Natural killer cell (primary cell): ENCODE data around the gene PIGS. TPM values are rescaled to one million over a fixed set of nuclear protein-coding genes. Genes with fewer than 3 reads are reported as not detected.

Source experiments
- ATAC-seq, 3 donors: fragments of 150-1000 bp in 2 of 3; fragments of 200-7000 bp in 1 of 3; cut with Tn5 transposase; 1 replicate in 1 of 3; 2 replicates in 2 of 3; pipeline ENCODE4 v1.10.0; 2021; ENCODE audit warnings: mild to moderate bottlenecking in 2 of 3, moderate library complexity in 2 of 3
- DNase-seq, 2 donors: peaks; one replicate each; pipeline versions ENCODE4 v3.0.0 to v3.0.0-alpha.2; 2013 to 2021; ENCODE audit warnings: mixed read lengths in 1 of 2
- H3K27ac ChIP-seq: one replicate; pipeline ENCODE4 v1.5.1; 2013; ENCODE audit warnings: mild to moderate bottlenecking, low read length
- H3K27me3 ChIP-seq: one replicate; pipeline ENCODE4 v1.6.1; 2013; ENCODE audit warnings: low read length; ENCODE audit not compliant: control insufficient read depth, insufficient read depth
- H3K36me3 ChIP-seq: one replicate; pipeline ENCODE4 v1.6.1; 2013; ENCODE audit warnings: low read length; ENCODE audit not compliant: control insufficient read depth, insufficient read depth
- H3K4me1 ChIP-seq: one replicate; pipeline ENCODE4 v1.6.1; 2013; ENCODE audit warnings: low read length; ENCODE audit not compliant: control insufficient read depth, insufficient read depth
- H3K4me3 ChIP-seq: one replicate; pipeline ENCODE4 v1.5.1; 2013; ENCODE audit warnings: low read length
- H3K9me3 ChIP-seq: one replicate; pipeline ENCODE4 v1.6.1; 2013; ENCODE audit warnings: low read length; ENCODE audit not compliant: control insufficient read depth, insufficient read depth
- H3K27ac Mint-ChIP-seq, 2 donors: one replicate each; pipeline ENCODE4 v1.8.0; 2022; ENCODE audit warnings: mild to moderate bottlenecking in 2 of 2, mixed read lengths in 2 of 2, moderate library complexity in 1 of 2
- H3K27me3 Mint-ChIP-seq, 2 donors: one replicate each; pipeline ENCODE4 v1.8.0; 2022; ENCODE audit warnings: low read depth in 2 of 2, mixed read lengths in 2 of 2
- H3K36me3 Mint-ChIP-seq: one replicate; pipeline ENCODE4 v1.8.0; 2022; ENCODE audit warnings: mixed read lengths
- H3K4me1 Mint-ChIP-seq, 2 donors: one replicate each; pipeline ENCODE4 v1.8.0; 2022; ENCODE audit warnings: mixed read lengths in 2 of 2
- H3K4me3 Mint-ChIP-seq: one replicate; pipeline ENCODE4 v1.8.0; 2022; ENCODE audit warnings: mild to moderate bottlenecking, moderate library complexity, mixed read lengths
- H3K9me3 Mint-ChIP-seq, 2 donors: one replicate each; pipeline ENCODE4 v1.8.0; 2022; ENCODE audit warnings: mixed read lengths in 2 of 2
- WGBS: methylation state at CpG from one replicate; pipeline ENCODE4 v1.1.7; 2013; ENCODE audit warnings: missing lambda C conversion rate; ENCODE audit not compliant: insufficient coverage; 5-methylcytosine and 5-hydroxymethylcytosine counted together
- intact Hi-C: fragments of 100-400 bp; cut with micrococcal nuclease; formaldehyde crosslinking; loops from one replicate; pipeline ENCODE4 v1.14.2; 2022
- total RNA-seq, 4 donors: library from RNA; stranded (reverse); fragments of 120-200 nt in 1 of 4; gene quantifications; one replicate each; pipeline versions ENCODE4 v1.2.3 to v1.2.4, GENCODE V29; 2013 to 2022
- TF ChIP-seq, protein P1 (sequence below): fragments of 200-600 bp; IDR thresholded peaks from one replicate; pipeline ENCODE4 v1.8.0; 2022; ENCODE audit warnings: antibody characterized with exemption

Gene PIGS
- total RNA-seq, 3 donors from 2014 or later (not counting 1 experiment from before 2014, with no cell fraction given) = 88.3 to 95.3 (median 92.3) TPM

DNA sequence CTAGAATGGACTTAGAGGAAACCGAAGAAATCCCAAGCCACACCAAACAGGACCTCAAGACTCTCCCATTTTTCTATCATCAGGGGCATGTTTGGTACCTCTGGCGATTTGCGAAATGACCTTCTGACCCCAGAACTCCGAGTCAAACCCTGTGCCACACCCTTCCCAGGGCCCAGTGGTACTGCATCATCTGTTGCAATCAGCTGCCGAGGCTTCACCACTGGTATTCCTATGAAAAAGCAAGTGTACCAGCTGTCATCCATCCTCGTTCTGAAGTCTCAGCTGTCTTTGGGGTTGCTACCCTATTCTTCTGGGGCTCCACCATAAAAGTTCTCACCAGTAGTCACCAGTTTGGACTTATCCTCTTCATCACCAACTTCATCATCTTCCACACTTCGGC is 45.0 kb upstream of the PIGS start:
- Mint-ChIP-seq H3K9me3 (no peaks in the 10 kb centered on the region), H3K4me3 (no peak overlapping the region), H3K4me1 (no peaks in the 10 kb centered on the region), H3K36me3 (peaks cover 23% of the 10 kb centered on the region), H3K27me3 (no peaks in the 10 kb centered on the region), H3K27ac (no peak overlapping the region)
- Histone ChIP-seq H3K4me1 (no peaks in the 10 kb centered on the region), H3K9me3 (no peaks in the 10 kb centered on the region), H3K36me3 (peaks cover 73% of the 10 kb centered on the region), H3K27ac (no peak overlapping the region), H3K27me3 (no peaks in the 10 kb centered on the region), H3K4me3 (no peak overlapping the region)
- WGBS = 96% methylated on average over 6 of the region's 7 CpGs
- intact Hi-C loops = no loop called here
- no peak for DNase-seq
- ATAC-seq = no peak
- TF ChIP-seq, protein P1, sequence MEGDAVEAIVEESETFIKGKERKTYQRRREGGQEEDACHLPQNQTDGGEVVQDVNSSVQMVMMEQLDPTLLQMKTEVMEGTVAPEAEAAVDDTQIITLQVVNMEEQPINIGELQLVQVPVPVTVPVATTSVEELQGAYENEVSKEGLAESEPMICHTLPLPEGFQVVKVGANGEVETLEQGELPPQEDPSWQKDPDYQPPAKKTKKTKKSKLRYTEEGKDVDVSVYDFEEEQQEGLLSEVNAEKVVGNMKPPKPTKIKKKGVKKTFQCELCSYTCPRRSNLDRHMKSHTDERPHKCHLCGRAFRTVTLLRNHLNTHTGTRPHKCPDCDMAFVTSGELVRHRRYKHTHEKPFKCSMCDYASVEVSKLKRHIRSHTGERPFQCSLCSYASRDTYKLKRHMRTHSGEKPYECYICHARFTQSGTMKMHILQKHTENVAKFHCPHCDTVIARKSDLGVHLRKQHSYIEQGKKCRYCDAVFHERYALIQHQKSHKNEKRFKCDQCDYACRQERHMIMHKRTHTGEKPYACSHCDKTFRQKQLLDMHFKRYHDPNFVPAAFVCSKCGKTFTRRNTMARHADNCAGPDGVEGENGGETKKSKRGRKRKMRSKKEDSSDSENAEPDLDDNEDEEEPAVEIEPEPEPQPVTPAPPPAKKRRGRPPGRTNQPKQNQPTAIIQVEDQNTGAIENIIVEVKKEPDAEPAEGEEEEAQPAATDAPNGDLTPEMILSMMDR = no peak

DNA sequence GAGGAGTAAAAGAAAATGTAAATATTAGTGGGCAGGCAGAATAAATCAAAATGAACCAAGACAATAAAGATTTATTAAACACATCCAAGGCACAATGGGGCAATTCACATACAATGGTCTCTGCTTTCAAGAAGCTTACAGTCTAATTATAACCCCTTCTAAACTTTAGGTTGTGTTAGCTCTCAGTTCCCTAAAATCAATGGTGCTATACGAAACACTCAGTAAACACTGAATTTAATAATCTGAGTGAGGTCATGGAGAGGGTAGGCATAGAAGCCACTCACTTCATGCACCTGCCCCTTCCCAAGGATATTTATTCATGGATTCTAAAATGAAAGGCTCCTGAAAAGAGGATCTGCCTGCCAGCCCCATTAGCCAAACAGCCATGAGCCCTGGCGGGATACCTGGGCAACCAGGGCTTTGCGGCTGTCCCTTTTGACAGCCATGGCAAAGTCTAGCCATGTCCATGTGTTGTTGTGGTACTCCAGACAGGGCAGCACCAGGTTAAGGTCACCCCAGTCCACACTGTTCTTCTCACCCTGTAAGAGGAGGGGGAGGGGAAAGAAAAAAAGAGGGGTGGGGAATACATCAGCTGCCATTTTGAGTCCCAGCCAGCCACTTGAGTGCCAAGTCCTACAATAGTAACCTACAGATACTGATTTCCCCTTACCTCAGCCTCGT is 44.1 kb upstream of the PIGS start:
- no peaks in the 10 kb centered on the region for H3K27me3 ChIP-seq
- intact Hi-C loops = no loop called here
- ATAC-seq (no peak), DNase-seq (no peak)
- no peaks in the 10 kb centered on the region for H3K4me1 Mint-ChIP-seq
- H3K4me1 ChIP-seq = no peaks in the 10 kb centered on the region
- H3K9me3 Mint-ChIP-seq = no peaks in the 10 kb centered on the region
- 90% methylated on average over 4 of the region's 4 CpGs for WGBS
- H3K27ac Mint-ChIP-seq = no peak overlapping the region
- TF ChIP-seq, protein P1 = no peak
- no peak overlapping the region for H3K4me3 ChIP-seq
- peaks cover 65% of the 10 kb centered on the region for H3K36me3 ChIP-seq
- H3K36me3 Mint-ChIP-seq = peaks cover 15% of the 10 kb centered on the region
- no peaks in the 10 kb centered on the region for H3K9me3 ChIP-seq
- no peak overlapping the region for H3K27ac ChIP-seq
- no peaks in the 10 kb centered on the region for H3K27me3 Mint-ChIP-seq
- no peak overlapping the region for H3K4me3 Mint-ChIP-seq

DNA sequence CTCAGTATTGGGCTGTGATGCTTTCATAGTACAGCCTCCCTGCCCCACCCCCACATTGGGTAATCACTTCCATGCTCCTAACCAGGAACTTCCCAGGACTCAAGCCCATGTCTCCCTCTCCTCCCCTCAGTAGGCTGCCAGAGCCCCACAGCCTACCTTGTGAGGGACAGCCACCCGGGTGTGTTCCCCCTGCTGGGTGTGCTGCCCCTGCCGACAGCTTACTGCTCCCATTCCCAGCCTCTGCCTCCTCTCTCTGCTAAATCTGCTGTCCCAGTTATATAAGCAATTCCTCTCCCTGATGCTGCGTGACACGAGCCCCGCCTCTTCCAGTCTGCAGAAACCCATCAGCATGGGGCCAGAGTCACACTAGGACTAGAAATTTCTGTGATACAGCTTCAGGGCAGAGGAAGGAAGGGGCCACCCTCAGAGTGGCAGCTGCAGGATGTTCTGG is 42.6 kb upstream of the PIGS start, which contains the start of gene RSKR:
Gene RSKR, minus strand, starts transcription at position 255 of the 451 bp plus-strand sequence. Its CDS starts 24 bp downstream, at position 231.
- ATAC-seq (no peak), DNase-seq (no peak)
- Histone ChIP-seq H3K9me3 (no peaks in the 10 kb centered on the region), H3K36me3 (peaks cover 50% of the 10 kb centered on the region), H3K4me3 (no peak within 1 kb of the TSS), H3K27ac (no peak within 1 kb of the TSS), H3K27me3 (no peaks in the 10 kb centered on the region), H3K4me1 (no peaks in the 10 kb centered on the region)
- no peak within 1 kb of the TSS for H3K4me3 Mint-ChIP-seq
- H3K27ac Mint-ChIP-seq = peak within 1 kb of the TSS; percentile 14 to 59
- H3K27me3 Mint-ChIP-seq = no peaks in the 10 kb centered on the region
- TF ChIP-seq, protein P1 = no peak
- H3K4me1 Mint-ChIP-seq = no peaks in the 10 kb centered on the region
- H3K9me3 Mint-ChIP-seq = no peaks in the 10 kb centered on the region
- 62% methylated on average over 5 of the region's 5 CpGs for WGBS
- intact Hi-C loops = loop anchor here (1.0 kb wide), 1 partner anchor 120 kb away; no protein-coding TSS in a partner anchor
- H3K36me3 Mint-ChIP-seq = peaks cover 9% of the 10 kb centered on the region
